Left kidney (tissue), 2 donors: Measurements from ENCODE around the gene N4BP2. TPM values are rescaled to one million over a fixed set of nuclear protein-coding genes. Genes with fewer than 3 reads are reported as not detected.

Experiments used
- DNase-seq: peaks from one replicate; pipeline ENCODE4 v3.0.0-alpha.2; 2013
- polyA plus RNA-seq: library from polyadenylated mRNA; unstranded; fragments of 120-200 nt; gene quantifications from one replicate; pipeline ENCODE4 v1.2.1, GENCODE V29; 2013; ENCODE audit not compliant: insufficient read length

Gene N4BP2
- polyA plus RNA-seq, 1 donor: 30.9 TPM

DNA sequence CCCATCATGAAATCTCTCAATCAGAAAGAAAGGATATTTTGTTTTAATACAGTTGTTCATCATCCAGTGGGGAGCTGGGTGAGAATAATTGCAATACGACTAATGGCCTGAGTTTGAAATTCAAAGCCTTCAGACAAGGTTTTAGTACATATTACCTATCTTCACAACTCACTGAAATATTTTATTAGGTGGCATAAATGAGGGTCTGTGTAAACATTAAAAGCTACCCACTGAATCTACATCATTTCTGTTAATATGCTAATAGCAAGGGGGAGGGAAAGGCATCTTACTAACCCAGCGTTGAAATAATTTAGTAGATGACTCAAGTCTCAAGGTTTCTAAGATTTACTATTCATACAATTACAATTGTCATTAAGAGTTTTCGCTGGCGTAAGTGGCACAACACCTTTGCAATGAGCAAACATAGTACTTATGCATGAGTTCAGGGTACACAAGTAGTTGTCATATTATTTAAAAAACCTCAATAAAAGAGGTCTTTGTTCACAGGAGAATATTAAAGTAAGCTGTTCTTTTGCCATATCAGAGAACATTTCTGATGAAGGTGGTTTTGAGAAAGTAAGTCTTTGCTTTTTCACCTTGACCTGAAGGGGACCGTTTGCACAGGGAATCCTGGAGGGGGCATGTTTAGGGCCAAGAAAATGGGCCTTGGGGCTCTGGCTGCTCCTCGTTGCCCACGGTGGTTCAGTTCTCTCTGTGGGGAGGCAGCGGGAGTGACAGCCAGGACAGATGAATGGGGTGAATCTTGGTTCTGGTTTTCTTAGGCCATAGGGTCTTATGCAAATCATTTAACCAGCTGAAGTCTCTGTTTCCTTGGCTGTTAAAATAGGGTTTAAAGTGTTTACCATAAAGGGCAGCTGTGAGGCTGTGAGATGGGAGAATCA lies 135.7 kb downstream of the N4BP2 start:
- DNase-seq: no peak

DNA sequence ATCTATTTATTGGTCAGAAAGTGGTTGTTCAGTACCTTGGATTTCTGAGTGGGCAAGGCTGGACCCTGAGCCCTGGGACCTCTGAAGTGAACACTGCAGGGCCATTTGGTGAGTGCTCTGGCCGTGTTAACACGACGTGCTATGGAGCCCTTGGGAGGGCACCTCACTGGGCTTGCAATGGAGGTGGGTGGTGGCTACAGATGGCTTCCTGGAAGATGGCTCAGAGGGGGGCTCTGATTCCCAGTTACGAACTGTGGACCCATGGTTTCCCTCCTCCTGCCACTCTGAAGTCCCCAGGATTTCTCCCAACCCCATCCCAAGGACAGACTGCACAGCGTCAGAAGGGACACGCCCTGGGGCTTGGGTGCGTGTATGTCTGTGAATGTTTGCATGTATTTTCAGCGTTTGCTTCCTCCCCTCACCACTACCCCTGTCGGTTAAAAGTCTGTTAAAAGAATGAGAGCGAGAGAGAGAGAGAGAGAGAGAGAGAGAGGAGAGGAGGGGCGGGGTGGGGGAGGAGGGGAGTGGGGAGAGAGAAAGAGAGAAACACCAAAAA lies 136.4 kb downstream of the N4BP2 start:
- no peak for DNase-seq

DNA sequence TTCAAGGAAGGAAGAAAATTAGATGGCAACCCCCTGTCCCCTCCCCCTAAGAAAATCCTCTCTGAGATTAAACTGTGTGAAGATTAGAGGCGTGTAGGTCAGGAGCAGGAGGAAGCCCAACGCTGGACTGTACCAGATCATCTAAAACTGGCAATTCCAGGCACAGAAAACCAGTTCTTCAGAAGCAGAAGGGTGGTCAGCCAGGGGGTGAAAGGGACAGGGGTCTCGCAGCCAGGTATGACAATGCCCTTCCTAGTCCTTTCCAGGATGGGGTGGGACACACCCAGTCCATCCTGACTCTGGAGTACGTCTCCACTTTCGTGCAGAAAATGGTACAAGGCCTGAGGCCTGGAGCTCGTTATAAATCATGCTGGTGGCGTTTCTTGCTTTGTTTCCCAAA lies 136.9 kb downstream of the N4BP2 start:
- no peak for DNase-seq

DNA sequence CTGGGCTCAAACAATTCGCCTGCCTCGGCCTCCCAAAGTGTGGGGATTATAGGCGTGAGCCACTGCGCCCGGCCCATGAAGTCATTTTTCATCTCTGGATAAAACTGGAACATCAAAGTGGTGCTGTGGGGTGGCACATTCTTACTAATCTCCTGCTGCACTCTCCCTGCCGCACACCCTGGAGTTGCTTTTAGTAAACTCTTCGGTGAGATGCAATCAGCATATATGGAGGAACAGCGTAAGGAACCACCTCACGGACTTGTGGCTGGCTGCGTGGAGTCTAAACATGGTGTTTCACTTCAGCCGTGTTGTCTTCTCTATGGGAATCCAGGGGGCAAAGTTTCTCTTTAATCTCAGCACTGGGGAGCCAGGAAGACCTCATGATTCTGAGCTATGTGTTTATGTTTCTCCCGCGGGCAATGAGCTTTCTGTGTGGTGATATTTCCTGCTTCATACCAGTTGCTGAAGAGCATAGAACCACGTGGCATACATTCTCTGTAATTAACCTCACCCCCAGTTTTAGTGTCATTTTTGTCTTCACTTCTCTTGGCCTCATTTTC lies 138.0 kb downstream of the N4BP2 start:
- no peak for DNase-seq

DNA sequence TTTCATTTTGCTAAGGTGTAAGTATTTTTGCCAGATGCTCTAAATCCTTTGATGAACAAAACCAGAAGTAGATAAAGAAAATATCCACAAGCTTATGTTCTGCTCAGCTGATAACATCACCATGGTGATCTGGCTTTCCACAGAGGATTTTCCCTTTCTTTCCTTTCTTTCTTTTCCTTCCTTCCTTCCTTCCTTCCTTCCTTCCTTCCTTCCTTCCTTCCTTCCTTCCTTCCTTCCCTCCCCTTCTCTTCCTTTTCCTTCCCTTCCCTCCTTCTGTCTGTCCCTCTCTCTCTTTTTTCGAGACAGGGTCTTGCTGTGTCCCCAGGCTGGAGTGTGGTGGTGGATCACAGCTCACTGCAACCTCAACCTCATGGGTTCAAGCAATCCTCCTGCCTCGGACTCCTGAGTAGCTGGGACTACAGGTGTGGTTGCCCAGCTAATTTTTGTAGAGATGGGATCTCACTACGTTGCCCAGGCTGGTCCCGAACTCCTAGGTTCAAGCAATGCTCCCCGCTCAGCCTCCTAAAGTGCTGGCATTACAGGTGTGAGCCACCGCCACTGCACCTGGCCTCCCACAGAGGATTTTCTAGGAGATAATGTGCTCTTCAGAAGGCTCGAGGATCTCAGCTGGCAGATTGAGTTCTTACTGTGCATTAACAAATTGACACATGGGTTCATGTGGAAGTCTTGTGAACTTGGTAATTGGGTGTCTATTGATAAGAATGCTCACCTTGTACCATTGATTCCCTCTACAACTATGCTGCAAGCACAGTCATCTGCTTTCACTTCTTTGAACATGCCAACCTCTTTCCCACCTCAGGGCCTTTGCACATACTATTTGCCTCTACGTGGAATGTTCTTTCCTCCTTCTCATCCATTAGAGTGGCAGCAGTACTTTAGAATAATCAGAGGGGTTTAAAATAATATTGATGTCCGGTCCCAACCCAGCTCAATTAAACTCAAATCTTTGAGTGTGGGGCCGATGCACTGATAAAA lies 138.8 kb downstream of the N4BP2 start:
- DNase-seq: no peak

DNA sequence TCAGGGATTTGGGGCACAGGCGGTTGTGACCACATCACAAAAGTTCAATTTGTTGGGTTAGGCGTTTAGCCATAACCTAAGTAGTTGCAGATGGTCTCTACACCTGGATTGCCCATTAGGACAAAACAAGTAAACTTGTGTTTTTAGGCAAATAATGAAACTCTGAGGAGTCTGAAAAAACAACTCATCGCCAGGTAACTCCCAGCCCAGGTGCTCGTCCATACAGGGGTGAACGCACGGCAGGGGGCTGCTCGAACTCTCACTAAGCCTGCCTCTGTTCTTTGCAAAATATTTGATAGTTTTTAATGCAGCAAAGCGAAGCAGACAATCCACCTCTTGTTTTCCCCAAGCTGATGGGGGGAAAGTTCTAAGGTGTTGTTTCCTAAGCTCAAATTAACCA lies 139.6 kb downstream of the N4BP2 start:
- DNase-seq: no peak

DNA sequence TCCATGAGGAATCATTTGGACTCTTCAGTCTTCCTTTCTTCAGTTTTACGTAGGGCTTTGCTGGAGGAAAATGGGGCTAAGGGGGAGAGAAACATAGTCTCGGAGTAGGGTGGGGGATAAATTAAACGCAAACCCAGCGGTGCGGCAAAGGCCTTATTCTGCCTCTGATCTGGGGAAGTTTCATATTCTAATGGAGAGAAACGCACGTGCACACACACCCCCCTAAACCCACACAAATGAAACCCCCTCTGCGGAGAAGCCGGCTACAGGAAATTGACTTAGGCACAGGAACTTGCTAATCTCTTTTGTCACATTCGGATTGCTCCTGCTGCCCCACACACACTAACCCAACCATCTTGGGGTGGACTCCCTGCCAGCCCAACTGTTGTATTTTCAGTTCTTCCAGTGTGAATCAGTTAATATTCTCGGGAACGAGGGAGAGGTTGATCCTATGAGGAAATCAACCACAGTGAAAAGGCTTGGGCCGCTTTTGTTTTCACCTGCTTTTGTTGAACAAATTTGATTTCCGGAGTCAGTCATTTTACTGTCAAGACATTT lies 140.2 kb downstream of the N4BP2 start, which contains the start of gene RHOH:
RHOH (plus strand) TSS at position 308 of the 558 bp plus-strand sequence. CDS start 46,356 bp downstream, outside the sequence.
- DNase-seq: no peak

DNA sequence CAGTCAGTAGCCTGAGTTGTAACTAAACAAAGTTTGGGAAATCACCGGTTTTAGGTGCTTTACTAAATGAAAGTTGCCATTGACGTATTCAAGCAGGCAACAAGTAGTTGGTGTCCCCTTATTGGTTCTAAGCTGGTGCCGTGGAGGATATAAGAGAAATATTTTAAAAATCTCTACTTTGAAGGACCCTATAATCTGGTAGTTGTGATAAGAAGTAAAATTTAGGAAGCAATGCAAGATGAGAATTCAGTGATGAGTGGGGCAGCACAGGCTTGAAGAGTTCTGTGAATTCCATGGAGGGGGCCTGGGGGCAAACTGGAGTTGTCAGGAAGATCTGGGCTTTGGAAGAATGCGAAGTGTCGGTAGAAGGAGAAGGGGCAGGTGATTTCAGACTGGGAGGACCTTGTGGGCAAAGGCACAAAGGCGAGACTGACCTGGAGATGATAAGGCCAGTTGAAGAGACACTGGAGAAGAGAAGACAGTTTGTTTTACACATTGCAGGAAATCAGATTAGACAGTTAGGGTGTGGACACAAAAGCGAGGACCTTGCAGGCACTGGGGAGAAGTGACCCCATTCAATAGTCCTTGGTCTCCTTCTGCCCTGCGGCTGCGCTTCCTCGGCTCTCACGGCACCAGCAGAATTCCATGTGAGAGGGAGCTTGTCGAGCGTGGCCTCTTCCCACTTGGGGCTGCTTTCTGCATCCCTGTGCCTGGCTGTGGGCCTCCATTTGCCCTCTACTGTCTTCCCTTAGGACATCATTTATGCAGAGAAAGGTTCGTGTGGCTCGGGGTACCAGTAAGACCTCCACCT lies 141.4 kb downstream of the N4BP2 start:
- no peak for DNase-seq

DNA sequence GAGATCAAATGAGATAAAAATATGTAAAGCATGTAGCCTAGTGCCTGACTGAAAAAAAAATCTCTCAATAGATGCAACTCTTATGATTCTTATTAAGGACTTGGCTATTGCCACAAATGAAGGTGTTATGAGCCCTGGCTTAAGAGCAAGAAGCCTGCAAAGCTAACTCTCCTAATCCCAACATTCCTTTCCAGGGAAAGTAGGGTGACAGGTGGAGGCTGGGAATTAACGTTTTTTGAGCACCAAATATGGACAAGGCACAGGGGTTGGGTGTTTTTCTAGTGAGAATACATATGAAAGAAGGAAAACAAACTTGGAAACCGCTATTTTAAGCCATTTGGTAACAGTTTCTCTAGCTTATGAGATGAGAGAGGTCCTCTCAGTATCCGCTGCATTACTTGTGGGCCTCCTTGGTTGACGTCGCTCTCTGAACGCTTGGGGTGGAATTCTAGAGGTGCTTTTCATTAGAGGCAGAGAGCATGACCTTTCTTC lies 142.6 kb downstream of the N4BP2 start:
- DNase-seq: no peak

DNA sequence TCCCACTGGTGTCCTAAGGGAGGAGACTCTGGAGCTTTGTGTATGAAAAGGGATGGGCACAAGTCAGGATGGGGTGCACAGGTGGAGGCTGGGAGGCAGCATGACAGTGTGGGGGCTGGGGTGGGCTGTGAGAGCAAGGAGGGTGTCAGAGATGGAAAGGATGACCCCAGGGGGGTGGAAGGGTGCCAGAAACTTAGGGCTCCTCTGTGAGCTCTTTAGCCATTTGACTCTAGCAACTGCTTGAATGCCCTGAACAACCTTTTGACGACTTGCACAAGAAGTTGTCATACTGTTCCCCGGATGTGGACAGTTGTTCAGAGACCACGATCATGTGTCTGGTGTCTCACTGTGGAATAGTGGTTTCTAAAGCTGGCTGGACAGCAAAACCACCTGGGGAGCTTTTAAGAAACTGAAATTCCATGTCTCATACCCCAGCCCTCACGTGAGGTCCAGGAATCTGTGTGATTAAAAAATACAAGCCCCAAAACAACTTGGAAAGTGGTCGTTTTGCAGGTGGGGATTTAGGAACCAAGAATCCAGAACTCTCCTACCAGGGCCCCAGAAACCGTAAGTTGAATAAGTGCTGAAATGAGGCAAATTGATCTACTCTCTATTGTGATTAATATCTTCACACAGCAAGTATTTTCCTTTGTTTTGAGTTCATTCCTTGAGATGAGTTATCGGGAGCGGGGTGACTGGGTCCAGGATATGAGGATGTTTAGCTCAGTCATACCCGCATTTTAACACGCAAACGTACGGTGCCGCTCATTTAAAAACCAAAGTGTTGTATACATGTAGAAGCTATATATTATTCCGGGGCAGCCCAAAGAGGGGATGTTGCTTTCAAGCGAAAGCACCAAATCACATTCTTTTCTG lies 143.6 kb downstream of the N4BP2 start:
- DNase-seq: no peak

DNA sequence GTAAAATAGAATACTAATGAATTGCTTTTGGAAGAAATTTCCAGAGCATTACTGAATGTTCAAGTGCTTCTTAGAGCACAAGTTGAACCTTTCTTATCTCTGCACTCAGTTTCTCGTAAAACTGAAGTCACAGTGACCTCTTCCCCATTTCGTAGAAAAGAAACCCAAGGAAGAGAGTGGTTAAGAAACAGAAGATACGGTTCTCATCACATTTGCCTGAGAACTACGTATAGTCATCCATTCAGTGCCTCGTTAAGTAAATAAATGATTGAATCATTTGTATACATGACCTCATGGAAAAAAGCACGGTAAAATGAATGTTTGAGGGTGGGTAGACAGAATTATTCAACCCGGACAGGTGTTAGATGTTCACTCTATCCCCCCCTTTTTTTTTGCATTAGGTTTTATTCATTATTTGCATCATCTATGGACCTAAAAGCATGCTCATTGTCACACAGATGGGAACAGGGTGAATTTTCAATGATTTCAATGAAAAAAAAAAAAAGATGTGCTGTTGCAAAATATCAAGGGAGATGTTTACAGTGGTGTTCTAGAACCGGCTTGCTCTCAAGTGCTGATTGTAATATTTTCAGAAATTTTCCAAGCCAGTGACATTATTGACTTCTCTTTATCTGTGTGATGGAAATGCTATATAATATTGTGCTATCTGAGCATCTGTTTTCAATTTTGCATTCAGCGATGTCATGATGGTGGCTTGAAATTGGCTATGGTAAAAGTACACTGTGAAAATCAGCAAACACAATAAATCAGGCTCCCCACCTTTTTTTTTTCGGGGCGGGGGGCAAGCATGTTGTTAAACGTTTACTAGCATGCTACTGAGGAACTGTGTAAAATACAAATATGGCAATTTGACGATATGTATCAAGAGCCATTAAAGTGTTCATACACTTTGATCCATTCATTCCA lies 144.5 kb downstream of the N4BP2 start:
- DNase-seq: no peak

DNA sequence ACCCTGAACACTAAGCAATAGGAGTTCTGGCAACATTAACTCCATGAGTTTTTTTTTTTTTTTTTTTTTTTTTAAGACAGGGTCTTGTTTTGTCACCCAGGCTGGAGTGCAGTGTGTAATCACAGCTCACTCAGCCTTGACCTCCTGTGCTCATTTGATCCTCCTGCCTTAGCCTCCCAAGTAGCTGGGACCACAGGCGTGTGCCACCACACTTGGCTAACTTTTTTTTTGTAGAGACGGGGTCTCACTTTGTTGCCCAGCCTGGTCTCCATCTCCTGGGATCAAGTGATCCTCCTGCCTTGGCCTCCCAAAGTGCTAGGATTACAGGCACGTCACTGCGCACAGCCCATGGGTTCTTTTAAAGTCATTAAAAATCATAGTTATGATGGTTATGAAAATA lies 145.2 kb downstream of the N4BP2 start:
- no peak for DNase-seq

DNA sequence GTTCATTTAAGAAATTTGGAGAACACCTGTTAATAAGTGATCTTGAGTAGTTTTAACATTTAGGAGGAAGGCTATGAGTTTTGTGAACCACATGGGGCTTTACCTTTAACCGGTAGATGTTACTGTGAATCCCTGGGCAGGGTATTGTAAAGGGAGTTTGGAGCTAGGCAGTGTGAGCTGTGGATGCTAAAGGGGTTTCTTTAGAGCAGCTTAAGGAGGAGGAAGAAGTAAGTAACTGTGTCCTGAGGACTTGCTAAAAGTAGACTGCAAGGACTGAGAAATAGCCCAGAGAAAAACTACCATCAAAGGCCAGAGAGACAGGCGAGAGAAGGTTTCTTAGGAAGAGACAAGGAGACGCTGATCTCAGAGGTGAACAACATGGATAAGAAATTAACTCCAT lies 145.8 kb downstream of the N4BP2 start:
- DNase-seq: no peak

DNA sequence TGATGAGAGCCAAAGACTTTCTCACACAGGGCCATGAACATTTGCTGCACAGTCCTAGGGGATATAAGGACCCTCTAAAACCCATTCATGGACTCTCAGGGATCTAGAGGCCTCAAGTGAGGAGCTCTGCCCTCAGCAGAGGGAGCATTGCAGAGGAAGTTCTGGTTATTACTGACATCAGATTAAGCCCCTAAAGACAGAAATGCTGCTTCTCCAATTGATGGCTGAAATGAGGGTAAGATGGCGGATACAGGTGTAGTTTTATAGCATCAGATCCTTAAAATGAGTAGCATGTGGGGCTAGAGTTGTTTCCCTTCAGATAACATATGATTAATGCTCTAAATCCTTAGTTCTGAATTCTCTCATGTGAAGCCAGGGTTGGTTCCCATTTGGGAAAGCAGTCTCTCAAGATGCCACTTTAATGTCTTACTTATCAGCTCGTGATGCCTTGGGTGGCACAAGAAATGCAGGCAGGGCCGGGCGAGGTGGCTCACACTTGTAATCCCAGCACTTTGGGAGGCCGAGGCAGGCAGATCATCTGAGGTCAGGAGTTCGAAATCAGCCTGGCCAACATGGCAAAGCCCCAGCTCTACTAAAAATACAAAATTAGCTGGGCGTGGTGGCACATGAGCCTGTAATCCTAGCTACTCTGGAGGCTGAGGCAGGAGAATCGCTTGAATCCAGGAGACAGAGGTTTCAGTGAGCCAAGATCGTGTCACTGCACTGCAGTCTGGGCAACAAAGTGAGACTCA lies 148.0 kb downstream of the N4BP2 start:
- no peak for DNase-seq

DNA sequence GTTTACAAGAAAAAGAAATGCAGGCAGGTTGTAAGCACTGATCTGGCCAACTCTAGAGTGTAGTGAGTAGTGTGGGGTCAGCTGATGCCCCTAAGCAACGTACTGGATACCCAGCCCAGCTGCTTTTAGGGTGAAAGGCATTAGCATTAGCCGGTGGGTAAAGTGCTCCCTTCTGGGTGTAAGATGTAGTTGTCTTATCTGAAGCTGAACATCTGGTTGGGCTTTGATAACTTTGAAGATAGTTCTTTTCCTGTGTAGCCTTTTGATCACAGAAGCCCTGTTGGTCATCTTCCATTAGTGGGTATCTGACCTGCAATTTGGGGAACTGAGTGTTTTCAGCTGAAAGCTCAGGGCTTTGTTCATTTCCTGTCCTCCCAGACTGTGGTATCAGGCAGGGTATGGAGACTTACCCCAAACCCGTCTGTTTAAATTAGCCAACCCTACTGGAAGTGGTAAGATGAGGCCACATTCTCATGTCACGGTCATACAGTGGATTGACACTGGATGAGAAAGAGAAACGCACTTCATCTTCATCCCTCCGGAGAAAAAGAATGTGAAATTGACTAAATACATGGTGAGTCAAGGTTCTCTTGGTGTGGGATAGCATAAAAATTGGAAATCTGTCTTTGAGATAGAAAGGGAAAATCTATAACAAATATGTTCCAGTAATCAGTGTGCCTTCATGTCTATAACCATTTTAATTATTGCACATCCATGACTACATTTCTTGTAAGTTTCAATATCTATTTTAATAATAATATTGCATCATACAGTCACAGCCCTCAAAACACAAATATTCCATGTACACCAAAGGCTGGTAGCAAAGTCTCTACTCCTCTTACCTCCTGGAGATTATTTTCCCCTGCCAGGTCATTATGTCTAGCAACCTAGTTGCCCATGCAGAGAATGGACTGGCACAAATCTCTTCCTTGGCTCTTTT lies 148.9 kb downstream of the N4BP2 start:
- DNase-seq: no peak

DNA sequence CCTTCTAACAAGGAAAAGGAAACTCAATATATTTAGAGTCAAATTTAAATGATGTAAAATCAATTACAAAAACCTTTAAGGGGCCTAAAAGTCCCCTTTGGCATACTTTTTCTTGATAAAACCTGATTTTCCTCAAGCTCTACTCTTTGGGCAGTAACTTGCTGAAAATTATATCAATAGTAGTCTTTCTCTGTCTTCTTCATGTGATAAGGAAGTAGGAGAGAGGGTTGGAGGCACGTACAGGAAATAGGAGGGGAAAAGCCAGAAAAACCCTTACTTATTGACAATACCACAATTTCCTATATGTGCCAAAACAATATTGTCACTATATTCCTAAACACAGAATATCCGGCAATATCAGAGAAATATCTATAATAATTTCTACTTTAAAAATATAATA lies 149.8 kb downstream of the N4BP2 start:
- no peak for DNase-seq
